Measurements from ENCODE around the gene VCPKMT.

DNA sequence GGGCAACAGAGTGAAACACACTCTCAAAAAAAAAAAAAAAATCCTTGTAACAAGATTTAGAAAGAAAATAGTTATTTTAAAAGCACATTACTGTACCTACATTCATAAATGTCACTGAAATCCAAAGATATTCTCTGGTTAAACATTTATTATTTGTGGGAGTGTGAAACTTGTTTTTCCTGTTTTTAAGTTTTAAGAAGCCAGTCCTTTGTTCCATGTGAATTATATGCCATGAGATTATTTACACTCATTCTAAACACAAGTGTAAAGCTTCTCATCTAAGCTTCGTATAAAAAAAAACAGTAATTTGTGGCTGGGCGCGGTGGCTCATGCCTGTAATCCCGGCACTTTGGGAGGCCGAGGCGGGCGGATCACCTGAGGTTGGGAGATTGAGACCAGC lies 15.0 kb downstream of the VCPKMT start:
- TF ChIP-seq SP1 (IDR thresholded peaks at IDR 0.05) (no peak), FOXA1 (IDR thresholded peaks at IDR 0.05) (no peak), SUZ12 (IDR thresholded peaks at IDR 0.05) (no peak), FOXM1 (IDR thresholded peaks at IDR 0.05; ENCODE audit: borderline replicate concordance) (no peak), L3MBTL2 (conservative IDR thresholded peaks at IDR 0.05) (no peak), FOXK2 (IDR thresholded peaks at IDR 0.05) (no peak), CTBP1 (IDR thresholded peaks at IDR 0.05; ENCODE audit: borderline replicate concordance) (no peak), ELF4 (IDR thresholded peaks at IDR 0.05) (no peak), TARDBP (IDR thresholded peaks at IDR 0.05) (no peak), ARNT (IDR thresholded peaks at IDR 0.05) (no peak), BHLHE40 (IDR thresholded peaks at IDR 0.05; ENCODE audit: borderline replicate concordance) (no peak), ZNF384 (IDR thresholded peaks at IDR 0.05) (no peak)

Data from HEK293T (cell line).